ENCODE measurements around the gene LHFPL5.

LHFPL5 gene

GRCh38 chr6:35804996-35805736 is at the start of gene LHFPL5:
LHFPL5 (plus strand) TSS chr6:35805352; CDS start chr6:35805671, 319 bp downstream.
- H3K4me3 ChIP-seq (ENCODE audit: low read depth, low read length), result peak within 1 kb of the TSS; percentile 25

GRCh38 chr6:35757456-35758123 is 47.6 kb upstream of the LHFPL5 start:
- no peak overlapping the region for H3K4me3 ChIP-seq (ENCODE audit: low read depth, low read length)
- DNase-seq (ENCODE audit: low read depth), result peak; percentile 13

More at GRCh38 chr6:35804996-35805736, at the start of gene LHFPL5:
- DNase-seq (ENCODE audit: low read depth), result no peak

- no peak for DNase-seq (ENCODE audit: low read depth)
- no peak overlapping the region for H3K4me3 ChIP-seq (ENCODE audit: low read depth, low read length)
Observed at GRCh38 chr6:35759426-35759825, 45.7 kb upstream of the LHFPL5 start.

GRCh38 chr6:35765739-35766138 is 39.4 kb upstream of the LHFPL5 start:
- no peak overlapping the region for H3K4me3 ChIP-seq (ENCODE audit: low read depth, low read length)
- no peak for DNase-seq (ENCODE audit: low read depth)

GRCh38 chr6:35769211-35769610 is 35.9 kb upstream of the LHFPL5 start:
- H3K4me3 ChIP-seq (ENCODE audit: low read depth, low read length), result no peak overlapping the region
- DNase-seq (ENCODE audit: low read depth), result no peak

- H3K4me3 ChIP-seq (ENCODE audit: low read depth, low read length), result no peak overlapping the region
- no peak for DNase-seq (ENCODE audit: low read depth)
Observed at GRCh38 chr6:35771343-35771627, 33.9 kb upstream of the LHFPL5 start.

GRCh38 chr6:35774116-35774794 is 30.9 kb upstream of the LHFPL5 start:
- DNase-seq (ENCODE audit: low read depth), result no peak
- no peak overlapping the region for H3K4me3 ChIP-seq (ENCODE audit: low read depth, low read length)

- H3K4me3 ChIP-seq (ENCODE audit: low read depth, low read length), result no peak overlapping the region
- DNase-seq (ENCODE audit: low read depth), result no peak
Observed at GRCh38 chr6:35775031-35775430, 30.1 kb upstream of the LHFPL5 start.

GRCh38 chr6:35776364-35777215 is 28.6 kb upstream of the LHFPL5 start, which contains the start of gene CLPSL2:
CLPSL2 (plus strand) TSS chr6:35776598; CDS start chr6:35776619, 21 bp downstream.
- H3K4me3 ChIP-seq (ENCODE audit: low read depth, low read length), result peak within 1 kb of the TSS; percentile 49
- no peak for DNase-seq (ENCODE audit: low read depth)

GRCh38 chr6:35777356-35778102 is 27.6 kb upstream of the LHFPL5 start:
- DNase-seq (ENCODE audit: low read depth), result no peak
- H3K4me3 ChIP-seq (ENCODE audit: low read depth, low read length), result no peak overlapping the region

- no peak overlapping the region for H3K4me3 ChIP-seq (ENCODE audit: low read depth, low read length)
- no peak for DNase-seq (ENCODE audit: low read depth)
Observed at GRCh38 chr6:35778437-35778836, 26.7 kb upstream of the LHFPL5 start.

GRCh38 chr6:35780719-35781118 is 24.4 kb upstream of the LHFPL5 start, which contains the start of gene CLPSL1:
CLPSL1 (plus strand) TSS chr6:35781019; CDS start chr6:35781111, 92 bp downstream.
- no peak for DNase-seq (ENCODE audit: low read depth)
- H3K4me3 ChIP-seq (ENCODE audit: low read depth, low read length), result no peak within 1 kb of the TSS

GRCh38 chr6:35781290-35781689 is 23.9 kb upstream of the LHFPL5 start:
- no peak for DNase-seq (ENCODE audit: low read depth)
- no peak overlapping the region for H3K4me3 ChIP-seq (ENCODE audit: low read depth, low read length)

GRCh38 chr6:35782424-35782823 is 22.7 kb upstream of the LHFPL5 start:
- no peak for DNase-seq (ENCODE audit: low read depth)

GRCh38 chr6:35784200-35784599 is 21.0 kb upstream of the LHFPL5 start:
- no peak for DNase-seq (ENCODE audit: low read depth)
- H3K4me3 ChIP-seq (ENCODE audit: low read depth, low read length), result no peak overlapping the region

More at GRCh38 chr6:35782424-35782823, 22.7 kb upstream of the LHFPL5 start:
- H3K4me3 ChIP-seq (ENCODE audit: low read depth, low read length), result no peak overlapping the region

- no peak for DNase-seq (ENCODE audit: low read depth)
- no peak overlapping the region for H3K4me3 ChIP-seq (ENCODE audit: low read depth, low read length)
Observed at GRCh38 chr6:35786272-35786671, 18.9 kb upstream of the LHFPL5 start.

GRCh38 chr6:35786810-35787209 is 18.3 kb upstream of the LHFPL5 start:
- no peak overlapping the region for H3K4me3 ChIP-seq (ENCODE audit: low read depth, low read length)
- no peak for DNase-seq (ENCODE audit: low read depth)

- H3K4me3 ChIP-seq (ENCODE audit: low read depth, low read length), result no peak overlapping the region
- no peak for DNase-seq (ENCODE audit: low read depth)
Observed at GRCh38 chr6:35787266-35788218, 17.6 kb upstream of the LHFPL5 start.
